ENCODE measurements around the gene RNU6-1. TPM values are rescaled to one million over a fixed set of nuclear protein-coding genes. Genes with fewer than 3 reads are reported as not detected.

RNU6-1 gene
- total RNA-seq, 4 donors from 2014 or later, result not detected

GRCh38 chr15:67865766-67866165 is 25.9 kb upstream of the RNU6-1 start:
- H3K27ac ChIP-seq, result peak overlapping the region in 1 of 4 donors; percentile 4
- TF ChIP-seq CTCF (IDR thresholded peaks at IDR 0.05) (no peak), POLR2A (IDR thresholded peaks at IDR 0.05) (no peak), POLR2AphosphoS5 (IDR thresholded peaks at IDR 0.05) (no peak), EP300 (IDR thresholded peaks at IDR 0.05) (no peak)
- H3K9me3 ChIP-seq, result no peaks in the 10 kb centered on the region
- no peaks in the 10 kb centered on the region for H3K36me3 ChIP-seq
- ATAC-seq, result no peak
- whole genome bisulfite sequencing, 2 donors (ENCODE audit: low coverage in 1 of 2), result 54 to 79% methylated on average over 4 of the region's 4 CpGs
- H3K27me3 ChIP-seq, result no peaks in the 10 kb centered on the region
- no peak overlapping the region for H3K4me3 ChIP-seq
- peaks cover 0 to 17% (median 6%) of the 10 kb centered on the region in 3 donors for H3K4me1 ChIP-seq

- H3K27ac ChIP-seq, result peak overlapping the region in 1 of 4 donors; percentile 4
- no peak overlapping the region for H3K4me3 ChIP-seq
- H3K27me3 ChIP-seq, result no peaks in the 10 kb centered on the region
- no peak for ATAC-seq
- H3K9me3 ChIP-seq, result no peaks in the 10 kb centered on the region
- peaks cover 0 to 17% (median 6%) of the 10 kb centered on the region in 3 donors for H3K4me1 ChIP-seq
- no peaks in the 10 kb centered on the region for H3K36me3 ChIP-seq
- TF ChIP-seq POLR2AphosphoS5 (IDR thresholded peaks at IDR 0.05) (no peak), EP300 (IDR thresholded peaks at IDR 0.05) (no peak), POLR2A (IDR thresholded peaks at IDR 0.05) (no peak), CTCF (IDR thresholded peaks at IDR 0.05) (no peak)
- WGBS, 2 donors (ENCODE audit: low coverage in 1 of 2), result 28 to 34% methylated on average over 3 of the region's 3 CpGs
Measured at GRCh38 chr15:67865331-67865730, 25.5 kb upstream of the RNU6-1 start.

- Histone ChIP-seq H3K36me3 (no peaks in the 10 kb centered on the region), H3K9me3 (no peaks in the 10 kb centered on the region), H3K4me1 (peaks cover 0 to 17% (median 6%) of the 10 kb centered on the region in 3 donors), H3K27me3 (no peaks in the 10 kb centered on the region), H3K27ac (peak overlapping the region in 3 of 4 donors; percentile 49 to 85 (median 74)), H3K4me3 (peak overlapping the region; percentile 8 to 50)
- peak; percentile 94 for ATAC-seq
- WGBS, 2 donors (ENCODE audit: low coverage in 1 of 2), result no CpG with 5 or more reads among the region's 41 CpGs
- TF ChIP-seq POLR2A (IDR thresholded peaks at IDR 0.05), result no peak
- peak; percentile 25 for TF ChIP-seq POLR2AphosphoS5 (IDR thresholded peaks at IDR 0.05)
- TF ChIP-seq CTCF (IDR thresholded peaks at IDR 0.05), result peak; percentile 97 to 98 (median 98)
- TF ChIP-seq EP300 (IDR thresholded peaks at IDR 0.05), result no peak
Measured at GRCh38 chr15:67863442-67863987, 23.7 kb upstream of the RNU6-1 start.

GRCh38 chr15:67862750-67863441 is 23.1 kb upstream of the RNU6-1 start:
- Histone ChIP-seq H3K4me3 (peak overlapping the region; percentile 8 to 50), H3K27me3 (no peaks in the 10 kb centered on the region), H3K27ac (peak overlapping the region in 3 of 4 donors; percentile 49 to 85 (median 74)), H3K36me3 (no peaks in the 10 kb centered on the region), H3K9me3 (no peaks in the 10 kb centered on the region), H3K4me1 (peaks cover 0 to 17% (median 6%) of the 10 kb centered on the region in 3 donors)
- 74 to 81% methylated on average over 7 to 12 of the region's 16 CpGs for WGBS, 2 donors (ENCODE audit: low coverage in 1 of 2)
- ATAC-seq, result no peak
- no peak for TF ChIP-seq EP300 (IDR thresholded peaks at IDR 0.05)
- no peak for TF ChIP-seq POLR2AphosphoS5 (IDR thresholded peaks at IDR 0.05)
- no peak for TF ChIP-seq CTCF (IDR thresholded peaks at IDR 0.05)
- no peak for TF ChIP-seq POLR2A (IDR thresholded peaks at IDR 0.05)

GRCh38 chr15:67861983-67862382 is 22.1 kb upstream of the RNU6-1 start:
- Histone ChIP-seq H3K27me3 (no peaks in the 10 kb centered on the region), H3K27ac (no peak overlapping the region), H3K4me1 (peaks cover 0 to 17% (median 6%) of the 10 kb centered on the region in 3 donors), H3K4me3 (no peak overlapping the region), H3K9me3 (no peaks in the 10 kb centered on the region), H3K36me3 (no peaks in the 10 kb centered on the region)
- 100% methylated on average over 1 to 3 of the region's 3 CpGs for WGBS, 2 donors (ENCODE audit: low coverage in 1 of 2)
- ATAC-seq, result no peak
- TF ChIP-seq POLR2A (IDR thresholded peaks at IDR 0.05), result no peak
- no peak for TF ChIP-seq CTCF (IDR thresholded peaks at IDR 0.05)
- no peak for TF ChIP-seq EP300 (IDR thresholded peaks at IDR 0.05)
- TF ChIP-seq POLR2AphosphoS5 (IDR thresholded peaks at IDR 0.05), result no peak

All from gastroesophageal sphincter (tissue), 4 donors.